ENCODE data around the gene MYH7B. TPM values are rescaled to one million over a fixed set of nuclear protein-coding genes. Genes with fewer than 3 reads are reported as not detected.

Gene MYH7B
- total RNA-seq, 1 experiment from 2014 or later: 0.98 TPM

GRCh38 chr20:35004051-35004725 lies 48.5 kb downstream of the MYH7B start (continued):
- no peak for TF ChIP-seq ARID4B (CRISPR knock-in tag; IDR thresholded peaks at IDR 0.05; ENCODE audit: borderline replicate concordance)
- no peak for TF ChIP-seq CBFB (CRISPR knock-in tag; IDR thresholded peaks at IDR 0.05; ENCODE audit: low read depth)
- TF ChIP-seq RORB (CRISPR knock-in tag; IDR thresholded peaks at IDR 0.05): no peak
- no peak for TF ChIP-seq E2F5 (CRISPR knock-in tag; IDR thresholded peaks at IDR 0.05)
- no peak for TF ChIP-seq ZNF263 (CRISPR knock-in tag; IDR thresholded peaks at IDR 0.05; ENCODE audit: low read depth)
- TF ChIP-seq ETV6 (CRISPR knock-in tag; IDR thresholded peaks at IDR 0.05): no peak

GRCh38 chr20:35004749-35005462 lies 49.2 kb downstream of the MYH7B start:
- no peak for ATAC-seq
- H3K27me3 Mint-ChIP-seq (ENCODE audit: low read depth): no peaks in the 10 kb centered on the region
- no peaks in the 10 kb centered on the region for H3K9me3 Mint-ChIP-seq
- ChIA-PET CTCF (no interaction called here), POLR2A (no interaction called here)
- H3K27ac Mint-ChIP-seq: no peak overlapping the region
- TF ChIP-seq USF1 (CRISPR knock-in tag; IDR thresholded peaks at IDR 0.05): no peak
- TF ChIP-seq TEAD1 (CRISPR knock-in tag; IDR thresholded peaks at IDR 0.05): no peak
- TF ChIP-seq ZNF232 (CRISPR knock-in tag; IDR thresholded peaks at IDR 0.05): no peak
- TF ChIP-seq SMAD3 (CRISPR knock-in tag; IDR thresholded peaks at IDR 0.05; ENCODE audit: borderline replicate concordance): no peak
- TF ChIP-seq ATF1 (CRISPR knock-in tag; IDR thresholded peaks at IDR 0.05): no peak
- TF ChIP-seq NR2C2 (CRISPR knock-in tag; IDR thresholded peaks at IDR 0.05): no peak
- no peak for TF ChIP-seq ZNF671 (CRISPR knock-in tag; IDR thresholded peaks at IDR 0.05)
- no peak for TF ChIP-seq TCF7 (CRISPR knock-in tag; IDR thresholded peaks at IDR 0.05; ENCODE audit: low read depth)
- no peak for TF ChIP-seq ARID4B (CRISPR knock-in tag; IDR thresholded peaks at IDR 0.05; ENCODE audit: borderline replicate concordance)
- no peak for TF ChIP-seq NFYB (CRISPR knock-in tag; conservative IDR thresholded peaks at IDR 0.05; ENCODE audit: low read depth)
- no peak for TF ChIP-seq ATF6 (CRISPR knock-in tag; IDR thresholded peaks at IDR 0.05)
- no peak for TF ChIP-seq CTCF (IDR thresholded peaks at IDR 0.05)
- TF ChIP-seq ZNF416 (CRISPR knock-in tag; IDR thresholded peaks at IDR 0.05): no peak
- TF ChIP-seq USF2 (CRISPR knock-in tag; IDR thresholded peaks at IDR 0.05): no peak
- TF ChIP-seq NR1H2 (CRISPR knock-in tag; IDR thresholded peaks at IDR 0.05): no peak
- peaks cover 65% of the 10 kb centered on the region for H3K36me3 Mint-ChIP-seq
- peak; percentile 5 for DNase-seq (ENCODE audit: low spot score)
- H3K4me1 Mint-ChIP-seq: no peaks in the 10 kb centered on the region
- H3K4me3 Mint-ChIP-seq: no peak overlapping the region

Data from WTC11 (cell line).